NCI-H146 treated with DMSO at 0.1 percent for 48 hours (cell line): Measurements from ENCODE around the gene ZNRF3.
"Not testable (repeated sequence)": the region's sequence is repeated elsewhere in the genome, so short reads cannot be mapped to it uniquely, and the experiment has no call there.

Source experiments
- DNase-seq: peaks from one replicate; lab custom pipeline; 2025; ENCODE audit not compliant: unreplicated experiment; lab: John Stamatoyannopoulos, UW

ZNRF3 gene

GRCh38 chr22:29030618-29031226 lies 147.3 kb downstream of the ZNRF3 start:
- peak; percentile 4 for DNase-seq

GRCh38 chr22:29031227-29032011 lies 148.0 kb downstream of the ZNRF3 start:
- no peak for DNase-seq

- DNase-seq = no peak
Observed at GRCh38 chr22:29032014-29032475, 148.7 kb downstream of the ZNRF3 start.

- DNase-seq = no peak
Observed at GRCh38 chr22:29032584-29032983, 149.2 kb downstream of the ZNRF3 start.

- no peak for DNase-seq
Observed at GRCh38 chr22:29037340-29037932, 154.1 kb downstream of the ZNRF3 start.

GRCh38 chr22:29039148-29039547 lies 155.8 kb downstream of the ZNRF3 start:
- no peak for DNase-seq

GRCh38 chr22:29039684-29040083 lies 156.3 kb downstream of the ZNRF3 start:
- DNase-seq = not testable (repeated sequence)

GRCh38 chr22:29040385-29041275 lies 157.3 kb downstream of the ZNRF3 start:
- DNase-seq = peak; percentile 26

- DNase-seq = no peak
Observed at GRCh38 chr22:29041408-29041807, 158.0 kb downstream of the ZNRF3 start.

- no peak for DNase-seq
Observed at GRCh38 chr22:29043906-29044575, 160.7 kb downstream of the ZNRF3 start.

GRCh38 chr22:29044657-29045176 lies 161.3 kb downstream of the ZNRF3 start:
- DNase-seq = no peak

GRCh38 chr22:29048822-29049654 lies 165.7 kb downstream of the ZNRF3 start:
- no peak for DNase-seq

- DNase-seq = no peak
Observed at GRCh38 chr22:29049655-29050263, 166.4 kb downstream of the ZNRF3 start.

- DNase-seq = no peak
Observed at GRCh38 chr22:29050457-29050856, 167.1 kb downstream of the ZNRF3 start.

GRCh38 chr22:29053048-29053702 lies 169.8 kb downstream of the ZNRF3 start:
- DNase-seq = no peak

- DNase-seq = no peak
Observed at GRCh38 chr22:29054251-29054767, 170.9 kb downstream of the ZNRF3 start.

- DNase-seq = no peak
Observed at GRCh38 chr22:29055192-29055830, 171.9 kb downstream of the ZNRF3 start.

GRCh38 chr22:29056472-29056871 lies 173.1 kb downstream of the ZNRF3 start:
- no peak for DNase-seq
